ENCODE measurements around the gene MCEMP1. TPM values are rescaled to one million over a fixed set of nuclear protein-coding genes. Genes with fewer than 3 reads are reported as not detected.

The MCEMP1 gene, protein sequence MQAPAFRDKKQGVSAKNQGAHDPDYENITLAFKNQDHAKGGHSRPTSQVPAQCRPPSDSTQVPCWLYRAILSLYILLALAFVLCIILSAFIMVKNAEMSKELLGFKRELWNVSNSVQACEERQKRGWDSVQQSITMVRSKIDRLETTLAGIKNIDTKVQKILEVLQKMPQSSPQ
- 9.1 TPM for total RNA-seq
- long read RNA-seq, transcript MCEMP1-201 (7 exons, 1,730 nt), result major isoform, 31 of 44 reads
- long read RNA-seq, partial matches to known transcripts, result 11 of 44 reads
- long read RNA-seq, other reads (novel, unspliced or antisense), result 2 of 44 reads

DNA sequence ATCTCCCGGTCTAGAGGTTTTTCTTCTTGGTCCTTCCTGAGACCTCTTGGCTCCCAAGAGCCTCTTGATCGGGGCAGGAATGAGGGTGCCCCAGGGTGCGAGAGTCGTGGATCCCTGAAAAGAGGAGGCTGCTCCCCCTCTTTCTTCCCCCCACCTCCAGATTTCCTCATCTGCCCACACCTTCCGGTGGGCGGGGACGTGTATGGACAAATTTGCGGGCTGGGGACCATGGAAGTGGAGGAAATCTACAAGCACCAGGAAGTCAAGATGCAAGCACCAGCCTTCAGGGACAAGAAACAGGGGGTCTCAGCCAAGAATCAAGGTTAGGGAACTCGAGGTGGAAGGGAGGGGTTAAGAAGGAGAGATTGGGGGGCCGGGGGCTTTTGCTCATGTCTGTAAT, at the start of gene MCEMP1:
TSS of gene MCEMP1 (plus strand) at position 237 of the 400 bp plus-strand sequence. CDS start at position 268, 31 bp downstream.
- DNase-seq (ENCODE audit: low spot score), result no peak

DNA sequence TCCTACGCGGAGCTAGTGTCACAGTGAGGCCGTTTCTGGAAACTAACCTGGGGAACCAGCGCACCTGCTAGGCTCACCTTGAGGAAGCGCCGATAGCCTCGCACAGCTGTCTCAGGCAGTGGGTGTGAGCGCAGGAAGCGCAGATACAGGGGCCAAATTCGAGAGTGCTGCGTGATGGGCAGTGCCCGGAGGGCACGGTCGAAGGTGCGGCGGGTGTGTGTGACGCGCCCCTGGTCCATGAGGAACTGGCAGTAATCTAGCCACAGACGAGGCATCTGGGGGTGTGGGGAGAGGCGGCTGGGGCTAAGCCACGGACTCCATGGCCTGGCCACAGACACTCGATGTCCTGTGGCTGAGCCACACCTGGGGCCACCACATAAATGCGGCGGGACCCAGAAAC, 49.7 kb upstream of the MCEMP1 start:
- no peak for DNase-seq (ENCODE audit: low spot score)

DNA sequence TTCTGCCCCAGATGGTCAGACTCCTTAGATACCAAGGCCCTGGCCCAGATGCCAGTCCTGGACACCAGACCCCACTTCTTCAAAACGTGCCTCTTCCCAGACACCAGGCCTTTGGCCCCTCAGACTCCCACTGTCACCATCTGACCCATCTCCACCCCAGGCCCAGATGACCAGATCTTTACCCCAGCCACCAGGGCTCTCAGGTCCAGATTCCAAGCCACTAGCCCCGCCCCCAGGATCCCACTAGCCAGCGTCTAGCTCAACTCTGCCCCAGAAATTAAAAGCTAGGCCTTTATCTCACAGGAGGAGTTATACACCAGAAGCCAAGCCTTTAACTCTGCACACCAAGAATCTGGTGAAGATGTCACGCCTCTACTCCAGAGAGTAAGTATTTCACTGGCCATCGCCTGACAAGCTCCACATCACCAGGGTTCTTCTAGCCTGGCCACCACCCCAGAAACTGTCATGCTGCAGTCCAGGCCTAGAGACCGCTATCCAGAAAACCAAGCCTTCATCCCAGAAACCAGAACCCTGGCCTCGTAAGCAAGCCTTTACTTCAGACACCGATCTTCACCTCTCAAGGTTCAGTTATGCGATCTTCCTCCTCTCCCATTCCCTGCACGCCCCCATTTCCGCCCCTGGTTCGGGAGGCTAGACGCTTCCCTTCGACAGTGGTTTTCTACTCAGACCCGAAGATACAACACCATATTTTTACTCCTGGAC, 48.1 kb upstream of the MCEMP1 start:
- no peak for DNase-seq (ENCODE audit: low spot score)

DNA sequence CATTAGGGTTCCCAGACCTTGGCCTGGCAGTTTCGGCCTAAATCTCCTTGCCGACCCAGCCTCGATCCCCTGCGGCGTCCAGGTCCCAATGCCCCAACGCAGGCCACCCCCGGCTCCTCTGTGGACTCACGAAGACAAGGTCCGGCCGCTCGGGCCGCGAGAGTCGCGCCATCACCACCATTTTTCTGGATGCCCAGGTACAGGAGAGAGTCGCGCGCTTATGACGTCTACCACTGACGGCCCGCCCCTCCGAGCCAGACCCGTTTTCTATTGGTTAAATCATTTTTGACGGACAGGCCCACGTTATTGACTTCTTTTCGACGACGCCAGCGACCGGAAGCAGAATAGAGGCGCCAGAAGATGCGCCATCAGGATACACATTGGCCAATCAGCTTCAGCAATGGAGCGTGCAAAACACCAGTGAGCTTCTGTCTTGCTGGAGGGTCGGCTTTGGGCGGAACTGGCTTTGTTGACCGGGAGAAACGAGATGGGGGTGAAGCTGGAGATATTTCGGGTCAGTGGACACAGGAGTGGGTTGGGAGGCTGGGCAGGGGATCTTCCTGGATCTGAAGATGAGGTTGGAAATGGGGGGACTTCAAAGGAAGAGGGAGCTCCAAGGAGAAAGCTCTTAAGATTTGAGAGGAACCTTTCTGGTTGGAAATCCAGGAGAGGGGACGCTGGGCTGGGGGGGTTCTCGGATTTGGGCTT, 47.4 kb upstream of the MCEMP1 start, which contains the start of the genes PET100 and XAB2:
TSS of gene PET100 (plus strand) at position 447 of the 708 bp plus-strand sequence. CDS start at position 488, 41 bp downstream.
TSS of gene XAB2 (minus strand) at position 199 of the 708 bp plus-strand sequence. CDS start at position 181, 18 bp downstream.
- peak; percentile 97 for DNase-seq (ENCODE audit: low spot score)

DNA sequence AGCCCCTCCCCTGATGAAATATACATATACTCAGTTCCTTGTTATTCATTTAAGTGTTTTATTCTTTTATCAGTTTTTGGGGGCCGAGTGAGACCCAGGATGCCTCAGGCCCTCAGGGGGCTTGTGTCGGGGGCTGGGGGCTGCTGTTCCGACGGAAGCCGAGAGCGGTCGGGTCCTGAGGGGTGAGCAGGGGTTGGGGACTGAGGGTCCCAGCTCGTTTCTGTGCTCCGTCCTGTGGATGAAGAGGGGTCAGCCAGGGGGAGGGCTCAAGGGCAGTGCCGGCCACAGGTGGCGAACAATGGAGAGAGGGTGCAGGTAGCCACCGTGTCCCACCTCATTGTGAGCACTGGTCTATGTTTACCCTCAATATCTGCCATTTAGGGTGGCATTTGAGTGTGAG, 45.3 kb upstream of the MCEMP1 start:
- no peak for DNase-seq (ENCODE audit: low spot score)

DNA sequence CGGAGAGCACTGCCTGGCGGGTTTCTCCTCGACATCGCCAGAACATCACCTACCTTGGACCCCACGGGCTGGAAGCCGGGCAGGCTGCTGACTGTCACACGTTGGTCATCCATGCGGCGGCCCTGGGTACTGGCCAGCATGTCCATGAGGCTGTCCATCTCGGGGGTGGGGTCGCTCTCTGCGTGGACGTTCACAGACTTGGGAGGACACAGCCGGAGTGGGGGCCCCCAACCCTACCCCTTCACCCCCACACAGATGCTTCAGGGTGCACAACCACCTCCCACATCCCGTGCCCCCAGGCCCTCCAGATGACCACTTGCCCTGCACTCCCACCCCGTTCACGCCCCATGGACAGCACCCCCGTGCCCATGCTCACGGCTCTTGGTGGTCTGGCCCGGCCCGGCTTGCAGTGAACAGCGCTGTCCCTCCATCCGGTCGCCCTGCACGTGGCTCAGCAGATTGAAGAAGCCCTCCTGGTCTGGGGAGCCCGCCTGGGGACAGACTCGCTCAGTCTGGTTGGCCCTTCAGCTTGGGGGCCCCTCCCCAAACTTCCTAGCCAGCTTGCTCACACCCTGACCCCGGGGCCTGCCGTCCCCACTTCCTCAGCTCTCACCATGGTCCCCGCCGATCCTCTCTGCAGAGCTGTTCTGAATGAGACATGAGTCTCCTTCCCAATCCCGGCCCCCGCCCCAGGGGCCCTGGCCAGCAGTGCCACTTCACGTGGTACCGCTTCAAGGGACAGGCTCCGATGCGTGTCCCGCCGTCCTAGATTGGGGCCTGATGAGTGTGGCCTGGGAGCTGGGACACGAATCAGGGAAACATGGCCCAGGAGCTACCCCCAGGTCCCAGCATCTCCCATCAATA, 44.3 kb upstream of the MCEMP1 start:
- no peak for DNase-seq (ENCODE audit: low spot score)

DNA sequence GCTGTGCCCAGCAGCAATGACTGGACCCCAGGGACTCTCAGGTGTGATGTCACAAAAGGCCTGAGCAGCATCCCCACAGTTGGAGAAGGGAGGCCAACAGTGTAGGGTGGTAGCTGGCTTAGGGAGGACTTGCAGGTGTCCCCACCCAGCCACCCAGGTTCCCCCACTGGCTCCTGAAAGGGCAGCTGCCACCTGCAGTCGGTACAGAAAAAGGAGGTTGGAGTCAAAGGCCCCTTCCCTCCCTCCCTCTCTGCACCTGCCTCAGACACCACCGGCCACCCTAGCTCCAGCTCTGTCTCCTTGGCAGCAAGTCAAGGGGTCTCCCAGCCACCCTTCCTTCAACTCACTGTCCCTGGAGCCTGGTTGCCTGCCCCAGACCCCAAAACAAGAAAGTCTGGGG, 43.2 kb upstream of the MCEMP1 start, which contains the start of gene PCP2:
TSS of gene PCP2 (minus strand) at position 22 of the 400 bp plus-strand sequence. CDS start 262 bp downstream, outside the sequence.
- no peak for DNase-seq (ENCODE audit: low spot score)

DNA sequence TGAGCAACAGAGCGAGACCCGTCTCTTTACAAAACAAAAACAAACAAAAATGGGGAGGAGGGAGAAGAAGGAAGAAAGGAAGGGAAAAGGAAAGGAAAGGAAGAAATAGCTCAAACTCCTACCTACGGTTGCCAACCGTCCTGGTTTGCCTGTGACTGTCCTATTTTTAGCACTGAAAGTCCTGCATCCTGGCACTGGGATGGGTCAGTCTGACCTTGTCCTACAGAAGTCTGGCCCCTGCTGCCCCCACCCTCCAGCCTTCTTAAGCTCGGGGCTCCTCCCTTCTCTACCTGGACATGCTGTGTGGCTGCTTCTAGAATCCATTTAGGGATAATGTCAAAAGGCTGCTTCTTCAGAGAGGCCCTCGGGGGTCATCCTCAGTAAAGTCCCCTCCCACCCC, 41.2 kb upstream of the MCEMP1 start:
- DNase-seq (ENCODE audit: low spot score), result no peak

DNA sequence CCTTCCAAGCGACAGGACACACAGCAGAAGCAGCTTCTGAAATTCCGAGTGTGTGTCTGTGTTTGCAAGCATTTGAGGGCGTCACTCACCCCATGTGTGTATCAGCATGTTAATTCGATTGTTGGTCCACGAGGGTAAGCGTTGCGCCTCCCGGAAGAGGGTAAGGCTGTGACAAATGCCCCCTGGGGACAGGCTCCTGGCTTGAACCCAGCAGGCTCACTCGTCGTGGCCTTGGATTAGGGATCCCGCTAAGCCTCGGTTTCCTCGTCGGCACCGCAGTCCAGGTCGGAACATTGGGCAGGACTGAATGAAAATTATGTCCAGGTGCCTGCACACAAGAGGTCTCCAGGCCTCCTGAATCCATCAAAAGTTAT, 40.6 kb upstream of the MCEMP1 start:
- no peak for DNase-seq (ENCODE audit: low spot score)

DNA sequence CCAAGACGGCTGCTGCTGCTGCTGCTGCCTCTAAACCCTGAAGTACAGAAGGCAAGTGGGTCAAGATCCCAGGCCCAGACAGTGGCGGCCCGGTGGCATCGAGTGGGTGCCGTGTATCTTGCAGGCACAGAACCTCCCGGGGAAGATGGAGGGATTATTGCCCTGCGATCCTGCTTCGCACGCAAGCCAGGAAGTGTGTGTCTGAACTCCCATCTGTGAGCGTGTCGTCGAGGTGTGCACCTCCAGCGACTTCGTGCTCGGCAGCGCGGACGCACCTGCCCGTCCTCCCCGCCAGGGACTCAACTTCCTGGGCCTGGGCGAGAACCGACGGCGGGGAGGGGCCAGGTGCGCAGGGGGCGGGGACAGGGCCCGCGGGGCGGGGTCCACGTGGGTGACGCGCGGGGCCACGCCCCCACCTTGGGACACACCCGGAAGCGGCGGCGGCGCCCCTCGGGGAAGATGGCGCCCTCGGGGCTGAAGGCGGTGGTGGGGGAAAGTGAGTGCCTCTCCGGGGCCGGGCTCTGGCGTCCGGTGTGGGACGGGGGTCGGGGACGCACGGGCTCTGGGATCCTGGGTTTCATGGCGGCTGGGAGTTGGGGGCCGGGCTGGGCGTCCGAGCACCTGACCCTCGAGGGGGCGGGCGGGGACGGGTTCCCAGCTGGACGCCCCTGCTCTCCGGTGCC, 40.1 kb upstream of the MCEMP1 start, which contains the start of gene STXBP2:
TSS of gene STXBP2 (plus strand) at position 420 of the 683 bp plus-strand sequence. CDS start at position 460, 40 bp downstream.
- peak; percentile 94 for DNase-seq (ENCODE audit: low spot score)

DNA sequence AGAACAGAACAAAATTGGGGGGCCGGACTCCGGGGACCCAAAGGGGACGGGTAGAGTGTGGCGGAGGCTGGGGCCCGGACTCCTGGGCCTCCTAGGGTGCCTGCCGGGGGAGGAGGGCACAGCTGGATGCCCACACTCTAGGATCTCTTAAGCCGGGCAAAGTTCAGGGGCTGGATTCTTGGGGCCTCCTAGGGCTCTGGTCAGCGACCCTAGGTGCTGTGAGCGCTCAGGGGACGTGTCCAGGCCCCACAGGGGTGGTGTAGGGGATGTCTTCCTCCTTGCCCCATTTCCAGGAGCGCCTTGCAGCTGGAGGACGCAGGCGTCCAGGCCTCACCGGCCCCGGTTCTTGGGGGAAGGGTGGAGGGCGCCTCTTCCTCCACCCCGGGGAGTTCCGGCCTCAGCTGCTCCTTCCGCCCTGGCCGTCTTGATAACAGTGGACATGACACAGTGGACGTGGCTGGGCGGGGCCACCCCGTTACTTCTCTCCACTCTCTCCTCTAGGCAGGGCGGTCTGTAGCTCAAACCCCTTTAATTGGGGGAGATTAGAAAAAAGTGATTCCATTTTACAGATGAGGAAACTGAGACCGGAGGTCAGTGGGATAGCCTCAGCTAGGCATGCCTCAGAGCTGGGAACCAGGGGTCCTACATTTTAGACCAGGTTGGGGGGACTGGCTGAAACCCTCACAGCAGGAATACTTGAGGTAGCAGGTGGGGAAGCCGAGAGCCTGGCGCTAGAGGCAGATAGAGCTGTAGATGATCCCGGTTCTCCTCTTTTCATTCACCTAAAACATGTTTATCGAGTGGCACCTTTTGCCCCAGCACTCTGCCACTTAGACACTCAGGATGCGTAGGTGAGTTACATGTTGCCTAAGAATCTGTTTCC, 39.3 kb upstream of the MCEMP1 start:
- DNase-seq (ENCODE audit: low spot score), result no peak

DNA sequence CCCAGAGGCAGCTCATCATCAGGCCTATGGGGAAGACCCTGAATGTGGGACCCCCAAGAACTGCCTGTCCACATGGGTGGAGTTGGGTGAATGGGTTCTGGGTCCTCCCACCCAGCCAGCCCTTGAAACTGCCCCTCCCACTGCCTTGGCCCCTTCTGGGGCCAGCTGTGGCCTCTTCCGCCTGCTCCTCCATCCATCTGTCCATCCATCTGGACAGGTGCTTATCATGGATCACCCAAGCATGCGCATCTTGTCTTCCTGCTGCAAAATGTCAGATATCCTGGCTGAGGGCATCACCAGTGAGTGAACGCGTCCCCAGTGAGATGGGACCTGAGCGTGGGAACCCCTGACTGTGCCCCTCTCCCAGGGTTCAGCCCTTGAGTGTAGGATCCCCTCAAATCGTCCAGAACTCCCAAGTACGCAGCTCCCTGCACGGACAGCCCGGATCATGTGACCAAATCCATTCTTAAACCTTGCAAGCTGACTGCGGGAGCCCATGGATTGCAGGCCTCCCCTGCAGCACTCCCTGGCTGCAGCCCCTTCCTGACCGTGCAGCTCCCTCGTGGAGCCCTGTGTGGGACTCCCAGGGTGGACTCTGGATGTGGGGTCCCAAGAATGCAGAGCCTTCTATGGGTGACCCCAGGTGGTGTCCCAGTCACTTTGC, 38.0 kb upstream of the MCEMP1 start:
- DNase-seq (ENCODE audit: low spot score), result no peak

DNA sequence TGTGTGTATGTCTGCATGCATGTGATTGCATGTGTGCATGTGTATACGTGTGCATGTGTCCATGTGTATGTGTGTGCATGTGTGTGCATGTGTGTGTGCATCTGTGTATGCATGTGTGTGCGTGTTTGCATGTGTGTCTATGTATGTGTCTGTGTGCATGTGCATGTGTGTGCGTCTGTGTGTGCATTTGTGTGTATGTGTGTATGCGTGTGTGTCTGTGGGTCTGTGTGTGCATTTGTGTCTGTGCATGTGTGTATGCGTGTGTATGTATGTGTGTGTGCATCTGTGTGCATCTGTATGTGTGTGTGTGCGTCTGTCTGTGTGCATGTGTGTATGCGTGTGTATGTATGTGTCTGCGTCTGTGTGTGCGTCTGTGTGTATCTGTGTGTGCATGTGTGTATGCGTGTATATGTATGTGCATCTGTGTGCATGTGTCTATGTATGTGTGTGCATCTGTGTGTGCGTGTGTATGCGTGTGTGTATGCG, 37.0 kb upstream of the MCEMP1 start:
- no peak for DNase-seq (ENCODE audit: low spot score)

DNA sequence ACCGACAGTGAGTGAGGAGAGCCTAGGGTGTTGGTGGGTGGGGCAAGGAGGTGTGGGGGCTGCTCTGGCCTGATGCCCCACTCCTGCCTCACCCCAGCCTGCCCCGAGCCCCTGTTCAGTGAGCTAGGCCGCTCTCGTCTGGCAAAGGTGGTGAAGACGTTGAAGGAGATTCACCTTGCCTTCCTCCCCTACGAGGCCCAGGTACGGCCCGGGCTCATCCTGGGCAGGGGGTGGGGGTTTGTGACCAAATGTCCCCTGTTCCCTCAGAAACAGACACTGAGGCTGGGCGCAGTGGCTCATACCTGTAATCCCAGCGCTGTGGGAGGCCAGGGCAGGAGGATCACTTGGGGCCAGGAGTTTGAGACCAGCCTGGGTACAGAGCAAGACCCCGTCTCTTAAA, 36.1 kb upstream of the MCEMP1 start:
- DNase-seq (ENCODE audit: low spot score), result no peak

DNA sequence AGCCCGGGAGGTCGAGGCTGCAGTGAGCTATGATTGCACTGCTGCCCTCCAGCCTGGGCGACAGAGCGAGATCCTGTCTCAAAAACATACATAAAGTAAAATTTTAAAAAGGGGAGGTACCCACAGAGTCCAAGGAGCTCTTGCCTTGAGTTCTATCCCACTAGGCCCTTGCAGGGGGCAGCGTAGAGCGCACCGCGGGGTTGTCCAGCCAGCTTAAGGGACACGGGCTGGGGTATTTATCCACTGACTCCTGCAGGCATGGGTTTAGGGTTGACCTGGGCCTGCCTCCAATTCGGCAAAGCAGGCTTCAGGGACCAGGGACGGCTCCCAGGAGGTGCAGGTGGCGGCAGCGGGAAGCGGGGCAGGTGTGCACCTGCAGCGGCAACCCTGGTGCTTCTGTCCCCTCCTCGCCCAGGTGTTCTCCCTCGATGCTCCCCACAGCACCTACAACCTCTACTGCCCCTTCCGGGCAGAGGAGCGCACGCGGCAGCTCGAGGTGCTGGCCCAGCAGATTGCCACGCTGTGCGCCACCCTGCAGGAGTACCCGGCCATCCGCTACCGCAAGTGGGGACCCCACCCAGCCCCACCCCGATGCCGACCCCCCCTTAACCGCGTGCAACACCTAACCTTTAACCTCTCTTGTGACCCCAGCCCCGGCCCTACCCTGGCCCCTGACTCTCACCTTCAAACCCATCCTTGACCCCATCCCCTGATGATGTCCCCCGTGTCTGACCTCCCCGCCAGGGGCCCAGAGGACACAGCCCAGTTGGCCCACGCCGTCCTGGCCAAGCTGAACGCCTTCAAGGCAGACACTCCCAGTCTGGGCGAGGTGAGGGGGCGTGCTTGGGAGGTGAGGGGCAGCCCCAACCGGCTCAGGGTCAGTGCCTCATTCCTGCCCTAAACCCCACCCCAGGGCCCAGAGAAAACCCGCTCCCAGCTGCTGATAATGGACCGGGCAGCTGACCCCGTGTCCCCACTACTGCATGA, 35.3 kb upstream of the MCEMP1 start:
- no peak for DNase-seq (ENCODE audit: low spot score)

DNA sequence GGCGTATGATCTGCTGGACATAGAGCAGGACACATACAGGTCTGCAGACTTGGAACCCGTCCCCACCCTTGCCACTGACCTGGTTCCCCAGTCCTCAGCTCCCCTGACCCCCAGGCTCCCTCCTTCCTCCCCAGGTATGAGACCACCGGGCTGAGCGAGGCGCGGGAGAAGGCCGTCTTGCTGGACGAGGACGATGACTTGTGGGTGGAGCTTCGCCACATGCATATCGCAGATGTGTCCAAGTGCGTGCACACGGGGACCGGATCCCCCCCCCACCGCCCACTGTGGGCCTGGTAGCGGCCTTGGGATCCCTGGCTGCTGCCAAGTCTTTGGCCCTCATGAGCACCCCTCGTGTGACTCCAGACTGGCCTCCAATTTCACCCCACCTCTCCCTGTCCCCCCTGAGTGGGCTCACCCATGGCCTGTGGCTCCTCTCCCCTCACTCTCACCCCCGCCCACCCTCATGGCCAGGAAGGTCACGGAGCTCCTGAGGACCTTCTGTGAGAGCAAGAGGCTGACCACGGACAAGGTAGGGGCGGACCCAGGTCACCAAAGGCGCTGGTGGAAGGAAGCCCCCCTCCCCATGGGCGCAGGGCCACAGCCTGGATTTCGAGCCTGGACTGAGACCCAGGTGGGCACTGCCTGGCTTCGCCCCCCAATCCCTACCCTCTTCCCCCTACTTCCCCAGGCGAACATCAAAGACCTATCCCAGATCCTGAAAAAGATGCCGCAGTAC, 34.4 kb upstream of the MCEMP1 start:
- DNase-seq (ENCODE audit: low spot score), result no peak
